Gastroesophageal sphincter (tissue), 3 donors: ENCODE measurements around the gene DNAI1.

Experiments
- CTCF ChIP-seq, 4 experiments: fragments of 200-600 bp in 2 of 4; fragments of 450-650 bp in 2 of 4; sonication (generic) in 1 of 4; IDR thresholded peaks; one replicate each; pipeline ENCODE4 v1.5.1; 2017 to 2019; ENCODE audit warnings: antibody characterized with exemption in 4 of 4, mild to moderate bottlenecking in 2 of 4, moderate library complexity in 2 of 4
- EP300 ChIP-seq: sonication (generic); formaldehyde crosslinking; IDR thresholded peaks from one replicate; pipeline ENCODE4 v1.6.1; 2017; ENCODE audit warnings: antibody characterized with exemption, mild to moderate bottlenecking
- POLR2A ChIP-seq, 2 donors: fragments of 450-650 bp; IDR thresholded peaks; one replicate each; pipeline ENCODE4 v1.6.1; 2017; ENCODE audit warnings: antibody characterized with exemption in 2 of 2, mild to moderate bottlenecking in 2 of 2, moderate library complexity in 1 of 2
- POLR2AphosphoS5 ChIP-seq: sonication (generic); formaldehyde crosslinking; IDR thresholded peaks from one replicate; pipeline ENCODE4 v1.6.1; 2017; ENCODE audit warnings: antibody characterized with exemption

- no peak for TF ChIP-seq CTCF (IDR thresholded peaks at IDR 0.05)
- no peak for TF ChIP-seq POLR2A (IDR thresholded peaks at IDR 0.05)
- TF ChIP-seq POLR2AphosphoS5 = no peak
- TF ChIP-seq EP300 = no peak
Observed at GRCh38 chr9:34568133-34568532, 109.5 kb downstream of the DNAI1 start.
